ENCODE data around the gene ALOX12B.

Gene ALOX12B

GRCh38 chr17:8074554-8074953, 13.0 kb downstream of the ALOX12B start:
- Histone ChIP-seq H3K9ac (ENCODE audit: low read length) (no peak overlapping the region), H3K79me2 (ENCODE audit: insufficient read depth, low read length) (no peaks in the 10 kb centered on the region), H3K4me2 (ENCODE audit: low read depth, low read length, poor library complexity, severe bottlenecking) (no peak overlapping the region), H3K27me3 (ENCODE audit: low read length) (no peaks in the 10 kb centered on the region), H3F3A (ENCODE audit: insufficient read depth) (no peaks in the 10 kb centered on the region), H3K36me3 (ENCODE audit: low read length) (no peaks in the 10 kb centered on the region), H2AFZ (ENCODE audit: low read depth, low read length, severe bottlenecking) (no peak overlapping the region), H3K9me3 (ENCODE audit: insufficient read depth, low read length) (no peaks in the 10 kb centered on the region), H3K4me3 (ENCODE audit: insufficient read depth, low read length, poor library complexity, severe bottlenecking) (no peak overlapping the region), H3K27ac (ENCODE audit: low read depth, low read length) (no peak overlapping the region), H3K9me2 (replicated peaks; ENCODE audit: insufficient read depth, low read length) (no peaks in the 10 kb centered on the region), H4K20me1 (ENCODE audit: low read depth, low read length) (no peaks in the 10 kb centered on the region)
- TF ChIP-seq CTCF (IDR thresholded peaks at IDR 0.05; ENCODE audit: insufficient read depth, low read length, poor library complexity, severe bottlenecking) (no peak), EZH2phosphoT487 (conservative IDR thresholded peaks at IDR 0.05; ENCODE audit: low read length) (no peak)

- H3K9me3 ChIP-seq (ENCODE audit: insufficient read depth, low read length) = no peaks in the 10 kb centered on the region
- TF ChIP-seq CTCF (IDR thresholded peaks at IDR 0.05; ENCODE audit: insufficient read depth, low read length, poor library complexity, severe bottlenecking) = peak; percentile 74
- TF ChIP-seq EZH2phosphoT487 (conservative IDR thresholded peaks at IDR 0.05; ENCODE audit: low read length) = no peak
- no peak overlapping the region for H3K4me2 ChIP-seq (ENCODE audit: low read depth, low read length, poor library complexity, severe bottlenecking)
- no peaks in the 10 kb centered on the region for H4K20me1 ChIP-seq (ENCODE audit: low read depth, low read length)
- H3F3A ChIP-seq (ENCODE audit: insufficient read depth) = no peaks in the 10 kb centered on the region
- no peaks in the 10 kb centered on the region for H3K27me3 ChIP-seq (ENCODE audit: low read length)
- no peaks in the 10 kb centered on the region for H3K36me3 ChIP-seq (ENCODE audit: low read length)
- no peak overlapping the region for H3K4me3 ChIP-seq (ENCODE audit: insufficient read depth, low read length, poor library complexity, severe bottlenecking)
- no peak overlapping the region for H3K27ac ChIP-seq (ENCODE audit: low read depth, low read length)
- H3K79me2 ChIP-seq (ENCODE audit: insufficient read depth, low read length) = no peaks in the 10 kb centered on the region
- H2AFZ ChIP-seq (ENCODE audit: low read depth, low read length, severe bottlenecking) = no peak overlapping the region
- no peaks in the 10 kb centered on the region for H3K9me2 ChIP-seq (replicated peaks; ENCODE audit: insufficient read depth, low read length)
- no peak overlapping the region for H3K9ac ChIP-seq (ENCODE audit: low read length)
Measured at GRCh38 chr17:8073627-8074484, 13.7 kb downstream of the ALOX12B start.

GRCh38 chr17:8072729-8073461, 14.6 kb downstream of the ALOX12B start:
- H3K9ac ChIP-seq (ENCODE audit: low read length) = no peak overlapping the region
- no peak overlapping the region for H2AFZ ChIP-seq (ENCODE audit: low read depth, low read length, severe bottlenecking)
- H3K4me3 ChIP-seq (ENCODE audit: insufficient read depth, low read length, poor library complexity, severe bottlenecking) = no peak overlapping the region
- TF ChIP-seq EZH2phosphoT487 (conservative IDR thresholded peaks at IDR 0.05; ENCODE audit: low read length) = no peak
- TF ChIP-seq CTCF (IDR thresholded peaks at IDR 0.05; ENCODE audit: insufficient read depth, low read length, poor library complexity, severe bottlenecking) = no peak
- H3K27me3 ChIP-seq (ENCODE audit: low read length) = no peaks in the 10 kb centered on the region
- H3K36me3 ChIP-seq (ENCODE audit: low read length) = no peaks in the 10 kb centered on the region
- H4K20me1 ChIP-seq (ENCODE audit: low read depth, low read length) = no peaks in the 10 kb centered on the region
- no peak overlapping the region for H3K27ac ChIP-seq (ENCODE audit: low read depth, low read length)
- no peak overlapping the region for H3K4me2 ChIP-seq (ENCODE audit: low read depth, low read length, poor library complexity, severe bottlenecking)
- no peaks in the 10 kb centered on the region for H3K9me2 ChIP-seq (replicated peaks; ENCODE audit: insufficient read depth, low read length)
- H3F3A ChIP-seq (ENCODE audit: insufficient read depth) = no peaks in the 10 kb centered on the region
- no peaks in the 10 kb centered on the region for H3K9me3 ChIP-seq (ENCODE audit: insufficient read depth, low read length)
- no peaks in the 10 kb centered on the region for H3K79me2 ChIP-seq (ENCODE audit: insufficient read depth, low read length)
